Activated T-helper 1 cell treated with anti-CD3 and anti-CD28 coated beads, Interleukin-12 subunit alpha, Interleukin-12 subunit beta, Interleukin-2, Interleukin-4 antibody, amounts not matched to agents 30 ng/mL and 10 ng/mL and 1 ng/mL, durations not matched to agents 14 hours and 24 hours and 36 hours (primary cell): ENCODE data around the gene NSMF. TPM values are rescaled to one million over a fixed set of nuclear protein-coding genes. Genes with fewer than 3 reads are reported as not detected.

ENCODE experiments used
- total RNA-seq: library from RNA; stranded (reverse); gene quantifications from 2 replicates; pipeline ENCODE4 v1.2.3, GENCODE V29; 2022

Gene NSMF
- total RNA-seq, 1 donor from 2014 or later = 58.9 TPM

Other genes with a start within 250 kb of the NSMF start
- gene RNF208, start 237.1 kb downstream of the NSMF start, total RNA-seq = 9.3 and 11.0 TPM in 2 replicates
- 0.49 and 0.60 TPM in 2 replicates for gene CYSRT1, start 234.2 kb downstream of the NSMF start, total RNA-seq
- gene RNF224, start 231.8 kb downstream of the NSMF start, total RNA-seq = 0.29 TPM in 1 of 2 replicates, not detected in the other
- gene SLC34A3, start 228.4 kb downstream of the NSMF start, total RNA-seq = not detected in 2 replicates
- gene TUBB4B, start 218.0 kb downstream of the NSMF start, total RNA-seq = 277 and 280 TPM in 2 replicates
- 1.2 and 1.8 TPM in 2 replicates for gene STPG3, start 208.0 kb downstream of the NSMF start, total RNA-seq
- gene NELFB, start 204.0 kb downstream of the NSMF start, total RNA-seq = 70.8 and 72.1 TPM in 2 replicates
- gene TOR4A, start 181.6 kb downstream of the NSMF start, total RNA-seq = 11.6 and 11.7 TPM in 2 replicates
- 15.2 and 15.4 TPM in 2 replicates for gene NRARP, start 157.1 kb downstream of the NSMF start, total RNA-seq
- 4.8 and 4.9 TPM in 2 replicates for gene EXD3, start 36.2 kb downstream of the NSMF start, total RNA-seq
- gene NOXA1, start 35.9 kb downstream of the NSMF start, total RNA-seq = 0.49 and 0.54 TPM in 2 replicates
- not detected in 2 replicates for gene ENTPD8, start 18.0 kb downstream of the NSMF start, total RNA-seq
- 0.71 and 1.2 TPM in 2 replicates for gene PNPLA7, start 91.1 kb upstream of the NSMF start, total RNA-seq
- gene MRPL41, start 92.5 kb upstream of the NSMF start, total RNA-seq = 53.8 and 56.0 TPM in 2 replicates
- 50.3 and 52.1 TPM in 2 replicates for gene DPH7, start 119.6 kb upstream of the NSMF start, total RNA-seq
- gene ZMYND19, start 131.2 kb upstream of the NSMF start, total RNA-seq = 88.2 and 94.9 TPM in 2 replicates
- gene ARRDC1, start 146.4 kb upstream of the NSMF start, total RNA-seq = 65.7 and 70.3 TPM in 2 replicates
- 97.0 and 98.1 TPM in 2 replicates for gene EHMT1, start 159.7 kb upstream of the NSMF start, total RNA-seq